Hematopoietic multipotent progenitor cell (in vitro differentiated cells): ENCODE data around the gene JAKMIP1. TPM values are rescaled to one million over a fixed set of nuclear protein-coding genes. Genes with fewer than 3 reads are reported as not detected.
"Not testable (repeated sequence)": the region's sequence is repeated elsewhere in the genome, so short reads cannot be mapped to it uniquely, and the experiment has no call there.

Source experiments
- DNase-seq, 3 donors: peaks; one replicate each; pipeline ENCODE4 v3.0.0-alpha.2; 2011 to 2015; ENCODE audit warnings: low read depth in 2 of 3, low spot score in 2 of 3
- total RNA-seq: library from RNA; depleted of rRNA; stranded (reverse); fragments of >200 nt; gene quantifications from one replicate; pipeline ENCODE4 v1.2.3, GENCODE V29; 2012

The JAKMIP1 gene
- total RNA-seq, 1 donor = not detected

DNA sequence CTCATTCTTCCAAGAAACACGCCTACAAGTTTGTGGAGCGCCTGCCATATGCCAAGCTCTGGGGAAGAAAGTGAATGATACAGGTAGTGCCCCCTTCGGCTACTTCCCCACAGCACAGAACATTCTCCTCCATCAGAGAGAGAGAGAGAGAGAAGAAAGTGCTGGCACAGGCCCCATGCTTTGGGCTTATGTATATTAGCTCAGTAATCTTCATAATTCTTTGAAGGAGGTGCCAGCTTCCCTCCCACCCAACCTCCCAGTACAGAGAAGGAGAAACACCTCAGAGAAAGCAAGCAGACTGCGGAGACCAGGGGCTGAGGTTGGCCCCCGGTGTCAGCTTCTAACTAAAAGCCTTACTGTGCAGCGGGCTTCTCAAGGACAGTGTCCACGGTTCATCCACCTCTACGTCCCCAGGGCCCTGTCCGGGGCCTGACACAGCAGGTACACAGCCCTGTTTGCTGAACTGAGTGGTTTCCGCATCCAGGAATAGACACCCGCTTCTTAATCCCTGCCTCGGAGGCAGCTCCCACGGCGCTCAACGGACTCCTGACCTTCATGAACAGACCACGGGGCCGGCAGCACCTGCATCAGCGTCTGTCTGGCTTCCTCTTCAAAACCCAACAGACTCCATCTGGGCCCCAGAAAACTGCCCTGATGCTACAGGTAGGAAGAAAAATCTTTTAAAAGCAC lies 50.2 kb downstream of the JAKMIP1 start:
- DNase-seq = no peak

DNA sequence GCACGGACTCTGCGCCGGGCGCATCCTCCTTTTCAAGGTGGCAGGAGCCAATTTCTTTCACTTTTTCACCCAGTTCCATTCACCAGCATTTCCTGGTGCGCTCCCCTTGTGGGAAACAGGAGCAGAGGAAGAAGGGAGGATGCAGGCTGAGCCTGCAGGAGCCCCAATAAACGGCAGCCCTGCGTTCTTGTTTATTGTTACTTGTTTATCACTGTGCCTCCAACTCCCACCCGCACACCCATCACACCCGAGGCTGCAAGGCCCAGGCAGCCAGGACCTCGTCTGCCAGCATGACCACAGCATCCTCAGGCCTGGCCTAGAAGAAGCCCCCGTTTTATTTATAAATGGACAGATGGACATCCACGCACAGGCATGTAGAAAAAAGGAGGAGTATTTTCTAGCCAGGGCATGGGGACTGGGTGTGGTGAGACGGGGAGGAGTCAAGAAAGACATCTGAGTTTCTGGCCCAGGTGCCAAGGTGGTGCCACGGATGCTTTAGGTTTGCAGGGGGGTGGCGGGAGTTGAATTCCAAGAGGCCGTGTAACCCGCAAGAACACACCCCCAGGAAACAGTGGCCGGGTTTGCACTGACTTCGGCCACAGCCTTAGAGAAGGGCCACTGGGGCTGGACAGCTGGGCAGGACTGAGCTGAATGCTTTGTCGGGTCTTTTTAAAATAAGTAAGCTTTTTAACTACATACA lies 51.7 kb downstream of the JAKMIP1 start:
- no peak for DNase-seq

DNA sequence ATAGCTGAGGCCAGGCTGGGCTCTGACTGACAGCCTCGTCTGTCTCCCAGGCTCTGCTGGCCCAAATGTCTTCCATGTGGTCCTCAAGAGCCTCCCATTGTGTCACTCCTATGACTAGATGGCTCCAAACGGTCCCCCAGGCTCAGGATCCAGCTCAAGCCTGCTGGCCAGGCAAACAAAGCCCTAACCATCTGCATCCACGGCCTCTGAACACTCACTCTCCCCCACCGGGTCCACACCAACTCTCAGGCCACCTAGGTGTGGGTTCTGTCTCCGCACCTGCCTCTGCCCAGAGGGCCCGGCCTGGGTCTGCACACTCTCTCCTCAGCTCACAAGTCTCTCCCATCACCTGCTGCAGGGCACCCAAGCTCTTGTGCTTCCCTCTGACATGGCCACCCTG lies 52.9 kb downstream of the JAKMIP1 start:
- DNase-seq = no peak

DNA sequence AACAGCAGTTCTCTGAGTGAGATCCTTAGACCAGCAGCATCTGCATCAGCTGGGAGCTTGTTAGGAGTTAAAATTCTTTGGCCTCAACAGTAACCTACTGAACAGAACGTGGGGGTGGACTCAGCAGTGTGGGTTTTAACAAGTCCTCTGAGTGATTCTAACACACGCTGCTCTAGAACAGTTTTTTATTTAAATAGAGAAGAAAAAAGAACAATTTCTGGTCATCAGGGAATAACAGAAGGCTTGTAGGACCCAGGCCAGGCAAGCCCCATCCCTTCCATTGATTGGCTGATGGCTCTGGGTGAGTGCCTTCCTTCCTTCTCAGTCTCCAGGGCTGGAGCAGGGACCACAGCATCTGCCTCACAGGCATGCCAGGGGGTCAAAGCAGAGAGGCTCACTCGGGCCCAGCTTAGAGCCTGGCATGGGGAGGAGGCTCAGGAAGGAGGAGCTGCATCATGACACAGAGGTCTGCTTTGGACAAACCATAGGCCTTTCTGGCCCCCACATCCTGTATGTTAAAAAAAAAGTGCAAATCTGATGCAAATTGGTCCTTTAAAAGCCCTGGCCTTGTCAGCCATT lies 56.7 kb downstream of the JAKMIP1 start:
- no peak for DNase-seq

DNA sequence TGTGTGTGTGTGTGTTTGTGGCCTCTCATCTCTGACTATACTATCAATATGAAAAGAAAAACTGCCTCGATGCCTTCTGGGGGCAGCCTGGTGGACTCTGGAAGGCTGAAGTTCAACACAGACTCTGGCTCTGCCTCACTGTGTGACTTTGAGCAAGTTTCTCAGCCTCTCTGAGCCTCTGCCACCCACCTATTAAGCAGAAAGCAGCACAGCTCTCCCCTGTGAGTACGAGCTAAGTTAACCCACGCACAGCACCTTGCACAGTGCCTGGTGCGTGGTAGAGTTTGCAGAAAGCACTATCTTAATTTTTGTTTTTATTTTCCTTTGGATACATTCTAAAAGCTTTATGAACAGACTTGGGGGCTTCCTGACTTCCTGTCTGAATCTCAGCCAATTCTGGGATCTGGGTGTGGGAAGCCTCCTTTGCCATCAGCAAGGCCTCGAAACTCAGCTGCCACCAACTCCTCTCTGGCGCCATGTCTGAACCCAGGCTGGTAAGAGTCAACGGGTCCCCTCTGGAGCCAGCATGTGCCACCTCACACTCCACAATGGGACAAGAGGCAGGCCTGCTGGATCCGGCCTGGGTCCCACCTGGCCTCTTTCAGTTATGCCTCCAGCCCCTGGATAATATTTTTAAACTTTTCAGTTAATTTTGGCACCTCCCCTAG lies 57.3 kb downstream of the JAKMIP1 start:
- no peak for DNase-seq

DNA sequence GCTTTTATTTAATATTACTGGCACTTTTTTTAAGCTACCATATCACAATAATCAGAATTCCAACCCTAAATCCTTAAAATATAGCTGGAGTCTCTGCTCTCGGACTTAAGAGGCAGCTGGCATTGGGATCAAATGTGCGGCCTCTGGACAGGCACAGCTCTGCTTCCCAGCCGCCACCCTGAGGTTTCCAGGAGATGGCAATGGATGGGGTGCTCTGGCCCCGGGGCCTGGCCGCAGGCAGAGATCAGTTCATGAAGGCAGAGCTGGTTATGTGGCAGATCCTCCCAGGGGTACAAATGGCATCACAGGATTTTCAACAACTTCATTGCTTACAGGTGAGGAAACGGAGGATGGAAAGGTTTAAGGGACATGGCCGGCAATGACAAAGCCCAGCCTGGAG lies 57.8 kb downstream of the JAKMIP1 start:
- no peak for DNase-seq

DNA sequence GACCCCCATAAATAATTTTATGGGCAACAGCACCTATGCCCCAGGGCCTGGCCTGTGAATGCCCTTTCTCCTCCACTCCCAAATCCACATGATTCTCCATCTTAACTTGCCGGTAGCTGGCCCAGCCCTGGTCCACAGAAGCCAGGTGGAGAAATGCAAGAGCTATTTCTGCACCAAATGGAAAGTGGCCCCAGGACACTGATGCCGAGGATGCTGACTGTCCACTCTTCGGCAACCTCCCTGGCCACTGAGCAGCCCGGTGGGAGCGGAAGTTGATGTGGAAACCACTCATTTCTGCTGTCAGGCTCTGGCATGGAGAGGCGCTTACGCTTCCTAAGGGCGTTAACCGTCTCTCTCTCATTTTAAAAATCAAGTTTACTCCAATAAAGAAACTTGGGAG lies 58.8 kb downstream of the JAKMIP1 start:
- DNase-seq = no peak

DNA sequence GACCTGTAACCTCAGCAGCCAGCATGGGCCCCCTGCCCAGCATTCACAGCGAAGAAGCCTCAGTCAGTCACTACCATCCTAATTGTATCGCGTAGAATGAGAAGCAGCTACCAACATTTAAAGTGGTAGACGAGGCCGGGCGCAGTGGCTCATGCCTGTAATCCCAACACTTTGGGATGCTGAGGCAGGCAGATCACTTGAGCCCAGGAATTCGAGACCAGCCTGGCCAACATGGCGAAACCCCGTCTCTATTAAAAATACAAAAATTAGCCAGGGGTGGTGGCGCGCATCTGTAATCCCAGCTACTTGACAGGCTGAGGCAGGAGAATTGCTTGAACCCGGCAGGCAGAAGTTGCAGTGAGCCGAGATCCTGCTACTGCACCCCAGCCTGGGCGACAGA lies 59.3 kb downstream of the JAKMIP1 start:
- not testable (repeated sequence) for DNase-seq

DNA sequence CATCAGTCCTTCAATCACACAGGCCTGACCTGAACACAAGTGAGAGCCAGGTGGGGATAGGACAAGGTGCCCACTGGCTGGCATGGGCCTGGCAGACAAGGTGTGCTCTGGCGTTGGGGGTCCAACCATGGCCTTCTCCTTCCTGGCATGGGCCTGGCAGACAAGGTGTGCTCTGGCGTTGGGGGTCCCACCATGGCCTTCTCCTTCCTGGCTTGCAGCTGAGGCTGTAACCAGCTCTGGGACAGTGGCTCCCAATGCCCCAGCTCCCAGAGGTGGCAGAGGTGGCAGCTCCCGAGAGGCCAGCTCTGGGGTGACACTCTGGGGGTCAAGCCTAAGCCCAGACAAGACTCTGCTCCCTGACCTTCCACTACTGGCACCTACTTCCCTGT lies 62.6 kb downstream of the JAKMIP1 start:
- DNase-seq = no peak

DNA sequence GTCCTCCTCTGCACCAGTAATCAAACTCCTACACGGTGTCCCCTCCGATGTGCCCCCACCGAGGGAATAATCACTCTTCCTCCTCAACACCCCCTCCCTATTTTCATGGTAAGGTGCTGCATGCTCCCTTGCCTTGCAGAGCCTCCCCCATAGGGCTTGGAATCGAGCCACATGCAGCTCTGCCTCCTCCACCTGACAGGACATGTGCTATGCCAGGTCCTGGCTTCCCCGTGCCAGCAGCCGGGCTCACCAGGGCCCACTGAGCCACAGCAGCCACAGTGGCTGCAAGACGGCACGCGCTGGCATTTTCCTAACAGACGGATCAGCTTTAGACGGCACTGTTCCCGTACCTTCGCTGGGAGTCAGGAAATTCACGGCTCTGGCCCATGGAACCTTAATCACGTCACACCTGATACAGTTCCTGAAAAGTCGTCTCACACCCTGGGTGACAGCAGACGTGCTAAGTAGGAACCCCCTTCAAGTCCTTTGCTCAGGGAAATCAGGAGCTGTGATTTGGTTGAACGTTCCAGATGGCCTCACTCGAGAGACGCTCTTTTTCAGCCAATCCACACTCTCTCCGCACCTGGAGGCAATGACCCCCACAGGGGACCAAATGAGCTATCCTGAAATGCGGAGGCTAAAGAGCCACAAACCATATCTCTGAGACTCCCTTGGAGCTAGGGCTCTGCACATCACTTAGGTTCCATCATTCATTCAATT lies 63.2 kb downstream of the JAKMIP1 start:
- DNase-seq = no peak

DNA sequence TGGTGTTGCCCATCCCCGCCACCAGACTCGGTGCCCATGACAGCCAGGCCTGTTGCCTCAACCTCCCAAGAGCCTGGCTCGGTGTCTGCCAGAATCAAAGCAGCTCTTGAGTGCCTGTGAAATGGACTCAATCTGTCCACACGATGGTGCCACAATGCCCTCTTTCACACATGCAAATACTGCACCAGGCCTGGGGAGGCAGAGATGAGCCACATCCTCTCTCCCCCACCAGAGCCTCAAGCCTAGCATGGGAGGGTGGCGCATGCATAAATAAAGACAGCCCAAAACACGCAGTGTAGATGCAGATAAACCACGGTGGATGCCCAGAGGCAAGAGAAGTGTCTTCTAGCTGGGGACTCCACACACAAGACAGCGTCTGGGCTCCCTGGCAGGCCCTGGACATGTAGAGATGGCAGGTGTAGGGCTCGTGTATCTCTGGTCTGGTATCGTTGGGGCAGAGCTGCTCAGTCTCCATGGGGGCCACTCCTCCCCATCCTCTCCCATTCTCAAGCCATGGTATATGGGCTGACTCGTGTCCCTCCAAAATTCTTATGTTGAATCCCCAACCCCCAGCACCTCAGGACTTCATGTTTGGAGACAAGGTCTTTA lies 65.6 kb downstream of the JAKMIP1 start:
- DNase-seq = peak in 1 of 3 donors; percentile 4

DNA sequence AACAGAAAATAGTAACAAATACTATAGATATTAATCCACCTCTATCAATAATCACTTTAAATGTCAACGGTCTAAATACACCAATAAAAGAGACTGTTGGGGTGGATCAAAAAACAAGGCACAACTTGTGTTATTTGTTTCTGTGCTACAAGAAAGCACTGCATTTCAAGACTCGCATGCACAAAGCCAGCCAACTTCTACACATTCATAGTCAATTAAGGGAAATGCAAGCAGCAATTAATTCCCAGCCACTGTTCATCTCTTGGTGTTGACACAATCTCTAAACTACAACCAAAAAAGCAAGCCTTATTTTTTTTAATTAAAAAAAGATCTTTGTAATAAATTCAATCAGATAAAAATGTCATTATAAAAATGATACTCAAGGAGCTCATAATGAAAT lies 67.6 kb downstream of the JAKMIP1 start:
- no peak for DNase-seq

DNA sequence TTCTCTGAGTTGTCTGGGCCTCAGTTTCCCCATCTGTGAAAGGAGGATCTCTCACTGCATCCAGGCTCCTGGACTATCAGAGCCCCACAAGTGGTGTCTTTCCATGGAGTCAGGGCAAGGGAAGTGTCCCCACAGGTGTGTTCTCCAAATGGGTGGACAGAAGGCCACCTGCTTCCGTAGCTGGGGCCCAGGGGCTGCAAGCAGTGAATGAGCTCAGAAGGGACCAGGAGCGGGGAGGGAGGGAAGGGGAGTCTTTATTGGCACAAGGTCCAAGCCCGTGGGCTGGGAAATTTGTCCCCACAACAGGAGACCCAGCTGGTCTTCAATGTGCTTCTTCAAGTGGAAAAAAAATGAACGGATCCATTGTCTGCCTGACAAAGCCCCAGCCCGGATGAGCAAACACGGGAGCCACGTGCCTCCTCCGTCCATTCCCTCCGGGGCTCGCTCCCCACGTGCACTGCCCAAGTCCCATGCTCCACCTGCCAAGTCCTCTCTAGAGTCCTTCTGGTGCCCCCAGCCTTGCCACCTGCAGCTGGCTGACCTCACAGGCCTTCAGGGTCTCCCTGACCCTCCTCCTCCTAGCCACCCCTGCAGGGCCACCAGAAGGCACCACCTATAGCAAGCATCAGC lies 72.0 kb downstream of the JAKMIP1 start:
- DNase-seq = no peak

DNA sequence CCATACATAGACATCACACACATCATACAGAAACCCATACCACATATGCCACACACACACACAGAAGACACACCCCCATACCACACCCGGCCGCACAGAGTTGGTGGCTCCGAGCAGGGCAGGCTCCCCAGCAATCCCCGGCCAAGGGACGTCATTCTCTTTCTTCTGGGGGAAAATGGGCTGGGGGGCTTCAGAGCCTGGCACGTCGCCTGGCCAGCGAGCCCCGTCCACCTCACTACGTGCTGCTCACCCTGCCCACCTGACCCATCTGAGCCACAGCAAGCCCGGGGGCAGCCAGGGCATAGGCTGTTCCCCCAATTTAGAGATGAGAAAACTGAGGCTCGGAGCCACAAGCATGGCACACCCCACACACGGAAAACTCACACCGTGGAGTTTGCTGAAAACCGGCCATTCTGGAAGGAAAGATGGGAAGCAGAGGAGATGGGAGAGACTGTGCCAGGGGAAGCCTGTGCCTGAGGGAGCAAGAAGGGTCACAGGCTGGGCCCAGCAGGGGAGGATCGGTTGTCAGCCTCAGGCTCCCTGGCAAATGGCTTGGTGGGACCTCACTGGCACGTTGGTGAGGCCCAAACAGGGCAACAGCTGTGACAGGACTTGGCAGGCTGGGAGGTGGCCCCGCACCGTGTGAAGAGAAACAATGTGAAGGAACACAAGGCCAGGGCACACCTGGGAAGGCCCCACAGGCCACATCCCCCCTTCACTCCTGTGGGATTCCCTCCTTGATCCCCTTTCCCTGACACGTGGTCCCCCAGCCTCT lies 73.2 kb downstream of the JAKMIP1 start:
- no peak for DNase-seq

DNA sequence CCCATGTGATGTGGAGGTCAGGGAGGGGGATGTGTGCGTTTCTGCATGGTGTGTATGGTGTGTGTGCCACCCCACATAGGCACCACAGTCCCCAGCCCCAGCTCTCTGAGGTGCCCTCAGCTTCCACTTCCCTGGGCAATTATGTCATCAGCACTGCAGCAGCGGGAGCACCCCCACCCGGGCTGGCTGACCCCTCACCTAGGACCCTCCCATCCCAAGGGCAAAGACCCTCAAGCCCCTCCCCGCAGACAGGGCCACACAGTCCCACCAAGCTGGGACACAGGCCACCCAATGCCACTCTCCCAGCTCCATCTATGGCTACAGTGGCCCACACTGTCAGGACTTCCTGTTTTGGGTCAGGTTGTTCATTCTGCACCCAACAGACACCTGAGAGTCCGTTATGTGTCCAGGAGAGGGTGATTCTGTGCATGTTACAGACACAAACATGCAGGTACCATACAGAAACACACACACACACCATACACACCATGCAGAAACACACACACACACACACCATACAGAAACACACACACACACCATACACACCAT lies 75.2 kb downstream of the JAKMIP1 start:
- no peak for DNase-seq

DNA sequence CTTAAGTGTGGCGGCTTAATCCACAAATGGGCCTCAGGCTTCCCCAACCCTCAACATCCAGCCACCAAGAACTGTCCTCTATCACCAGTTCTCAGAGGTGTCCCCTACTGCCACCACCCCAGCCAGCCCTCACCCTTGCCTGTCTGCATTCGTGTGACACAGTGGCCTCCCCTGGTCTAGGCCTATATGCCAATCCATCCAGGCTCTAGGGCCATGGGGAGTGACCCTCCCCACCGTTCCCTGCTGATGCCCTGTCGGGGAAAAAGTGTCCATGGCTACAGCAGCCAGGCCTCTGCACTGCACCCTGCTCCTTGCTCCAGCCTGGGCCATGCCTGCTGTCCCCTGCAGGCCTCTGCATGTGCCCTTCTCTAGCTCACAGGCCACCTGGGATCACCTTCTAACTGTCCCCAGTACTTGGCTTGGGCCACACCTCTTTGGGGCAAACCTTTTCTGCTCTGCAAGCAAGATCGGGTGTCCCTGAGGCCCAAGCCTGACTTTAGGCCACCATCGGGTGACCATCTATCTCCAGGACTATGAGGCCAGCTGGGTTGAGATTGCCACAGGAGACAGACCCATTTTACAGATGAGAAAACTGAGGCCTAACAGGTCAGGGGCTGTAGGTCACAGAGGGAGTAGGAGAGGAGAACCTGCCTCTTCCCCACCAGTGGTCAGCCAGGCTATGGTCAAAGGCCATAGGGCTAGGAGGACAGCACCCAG lies 75.8 kb downstream of the JAKMIP1 start:
- DNase-seq = no peak

DNA sequence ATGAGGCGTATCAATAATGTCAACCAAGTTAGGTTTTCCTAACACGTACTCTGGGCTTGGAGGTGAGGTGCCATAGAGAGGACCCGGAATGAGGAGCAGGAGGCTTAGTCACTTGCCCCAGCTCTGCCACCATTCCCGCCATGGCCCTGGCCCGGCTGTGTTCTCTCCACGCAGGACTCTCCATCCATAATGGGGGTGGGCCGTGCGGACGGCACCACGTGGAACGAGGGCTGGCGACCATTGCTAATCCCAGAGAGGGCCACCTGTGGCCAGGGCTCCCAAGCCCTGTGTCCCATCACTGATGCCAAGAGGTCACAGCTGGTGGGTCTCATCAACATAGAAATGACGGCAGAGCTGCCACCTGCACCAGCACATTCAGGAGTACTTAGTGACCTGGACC lies 76.4 kb downstream of the JAKMIP1 start:
- DNase-seq = no peak

DNA sequence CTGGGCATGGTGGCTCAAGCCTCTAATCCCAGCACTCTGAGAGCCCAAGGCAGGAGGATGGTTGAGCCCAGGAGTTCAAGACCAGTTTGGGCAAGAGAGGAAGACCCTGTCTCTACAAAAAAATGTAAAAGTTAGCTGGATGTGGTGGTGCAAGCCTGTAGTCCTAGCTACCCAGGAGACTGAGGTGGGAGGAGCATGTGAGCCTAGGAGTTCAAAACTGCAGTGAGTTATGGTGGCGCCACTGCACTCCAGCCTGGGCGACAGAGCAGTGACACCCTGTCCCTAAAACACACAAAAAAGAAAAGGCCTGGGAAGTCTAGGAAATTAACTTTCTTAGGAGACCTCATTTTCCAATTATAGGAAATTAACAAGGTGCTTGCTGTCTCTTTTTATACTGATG lies 76.8 kb downstream of the JAKMIP1 start:
- DNase-seq = no peak
